ENCODE measurements around the gene MAEA. TPM values are rescaled to one million over a fixed set of nuclear protein-coding genes. Genes with fewer than 3 reads are reported as not detected.

The MAEA gene
- total and polyA plus RNA-seq, 4 experiments from 2014 or later = 54.1 to 106 (median 85.8) TPM

- Mint-ChIP-seq H3K4me1 (peaks cover 42 to 79% (median 65%) of the 10 kb centered on the region in 4 donors), H3K36me3 (peaks cover 0 to 16% of the 10 kb centered on the region in 2 donors), H3K27ac (peak overlapping the region; percentile 93 to 99 (median 96)), H3K4me3 (peak overlapping the region; percentile 64 to 92 (median 90)), H3K27me3 (no peaks in the 10 kb centered on the region), H3K9me3 (peaks cover 0 to 3% (median 0%) of the 10 kb centered on the region in 8 donors)
- no peaks in the 10 kb centered on the region for H3K36me3 ChIP-seq (ENCODE audit: insufficient read depth, low read length)
- no peaks in the 10 kb centered on the region for H3K9me3 ChIP-seq (ENCODE audit: control insufficient read depth in 1 of 2, low read length in 2 of 2)
- H3K4me3 ChIP-seq (ENCODE audit: low read length in 2 of 2) = peak overlapping the region in 1 of 2 donors; percentile 73
- ChIA-PET CTCF (ENCODE audit: partially characterized antibody) (interaction anchor here (1.5 to 6.1 kb wide), 6 partner anchors 18 to 120 kb away, joined by 3 to 42 read pairs (median 8); partner anchors contain the start of gene UVSSA), POLR2A (ENCODE audit: partially characterized antibody) (interaction anchor here (3.0 to 5.9 kb wide), 8 partner anchors 8 to 96 kb away, joined by 16 to 146 read pairs (median 42); partner anchors contain the start of genes MAEA and UVSSA)
- H3K27ac ChIP-seq (ENCODE audit: low read depth, low read length) = peak overlapping the region; percentile 88
- no peaks in the 10 kb centered on the region for H3K27me3 ChIP-seq (ENCODE audit: insufficient read depth, low read length)
- intact Hi-C loops (cut with micrococcal nuclease) = no loop called here
- H3K4me1 ChIP-seq (ENCODE audit: insufficient read depth, low read length) = peaks cover 74% of the 10 kb centered on the region
- no peak for DNase-seq
Measured at GRCh38 chr4:1250527-1250812, 39.2 kb upstream of the MAEA start.

DNA sequence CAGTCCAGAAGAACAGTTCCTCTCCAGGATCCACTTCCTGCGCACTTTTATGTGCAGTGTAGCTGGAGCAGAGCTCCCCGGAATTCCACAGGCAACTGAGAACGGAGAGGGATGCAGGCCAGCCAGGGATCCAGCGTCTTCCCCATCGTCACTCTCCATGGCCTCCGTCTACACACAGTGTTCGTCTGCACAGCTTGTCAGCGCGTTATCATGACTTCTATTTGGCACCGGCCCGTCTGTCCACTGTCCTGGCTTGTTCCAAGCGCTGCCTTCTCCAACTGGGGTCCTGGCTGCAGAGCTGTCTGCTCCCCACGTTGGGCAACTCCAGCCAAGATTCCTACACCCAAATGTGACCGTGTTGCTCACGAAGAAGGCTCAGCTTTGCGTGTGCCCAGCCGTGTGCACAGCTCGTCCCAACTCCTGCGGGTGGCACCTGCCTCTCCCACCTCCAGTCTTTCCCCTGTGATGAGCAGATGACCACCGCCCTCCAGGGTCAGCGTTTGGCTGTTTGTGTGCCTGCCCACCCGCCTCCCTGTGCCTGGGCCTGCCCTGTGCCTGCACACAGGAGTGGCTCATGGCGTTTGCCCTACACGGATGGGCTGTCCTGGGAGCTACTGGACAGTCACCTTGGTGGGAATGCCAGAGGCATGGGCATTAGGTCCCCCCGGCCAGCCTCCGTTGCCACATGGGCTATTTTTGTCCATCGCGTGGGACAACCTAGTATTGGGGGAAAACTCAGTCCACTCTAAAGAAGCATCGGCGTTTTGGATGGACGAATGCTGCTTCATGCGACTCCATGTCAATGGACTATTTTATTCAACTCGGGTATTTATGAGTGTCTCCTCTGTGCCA is 38.5 kb upstream of the MAEA start:
- H3K9me3 Mint-ChIP-seq = peaks cover 0 to 3% (median 0%) of the 10 kb centered on the region in 8 donors
- Histone ChIP-seq H3K4me3 (ENCODE audit: low read length in 2 of 2) (no peak overlapping the region), H3K27me3 (ENCODE audit: insufficient read depth, low read length) (no peaks in the 10 kb centered on the region), H3K36me3 (ENCODE audit: insufficient read depth, low read length) (no peaks in the 10 kb centered on the region), H3K27ac (ENCODE audit: low read depth, low read length) (peak overlapping the region; percentile 88), H3K4me1 (ENCODE audit: insufficient read depth, low read length) (peaks cover 71% of the 10 kb centered on the region), H3K9me3 (ENCODE audit: control insufficient read depth in 1 of 2, low read length in 2 of 2) (no peaks in the 10 kb centered on the region)
- ChIA-PET POLR2A (ENCODE audit: partially characterized antibody) (interaction anchor here (1.0 to 5.9 kb wide), 9 partner anchors 8 to 96 kb away, joined by 5 to 146 read pairs (median 35); partner anchors contain the start of genes MAEA and UVSSA), CTCF (ENCODE audit: partially characterized antibody) (interaction anchor here (1.1 to 6.1 kb wide), 7 partner anchors 13 to 120 kb away, joined by 3 to 42 read pairs (median 8); partner anchors contain the start of gene UVSSA)
- H3K27me3 Mint-ChIP-seq = no peaks in the 10 kb centered on the region
- H3K4me3 Mint-ChIP-seq = peak overlapping the region; percentile 64 to 92 (median 90)
- peaks cover 44 to 79% (median 66%) of the 10 kb centered on the region in 4 donors for H3K4me1 Mint-ChIP-seq
- peaks cover 0 to 16% of the 10 kb centered on the region in 2 donors for H3K36me3 Mint-ChIP-seq
- intact Hi-C loops (cut with micrococcal nuclease) = no loop called here
- DNase-seq = no peak
- H3K27ac Mint-ChIP-seq = peak overlapping the region; percentile 70 to 99 (median 95)

GRCh38 chr4:1251773-1252066 is 38.0 kb upstream of the MAEA start:
- intact Hi-C loops (cut with micrococcal nuclease) = no loop called here
- H3K4me3 ChIP-seq (ENCODE audit: low read length in 2 of 2) = no peak overlapping the region
- Mint-ChIP-seq H3K4me3 (peak overlapping the region in 6 of 8 donors; percentile 9 to 92 (median 48)), H3K36me3 (peaks cover 0 to 16% of the 10 kb centered on the region in 2 donors), H3K9me3 (peaks cover 0 to 3% (median 0%) of the 10 kb centered on the region in 8 donors), H3K4me1 (peaks cover 41 to 79% (median 64%) of the 10 kb centered on the region in 4 donors), H3K27me3 (no peaks in the 10 kb centered on the region), H3K27ac (peak overlapping the region in 4 of 7 donors; percentile 60 to 99 (median 86))
- H3K27me3 ChIP-seq (ENCODE audit: insufficient read depth, low read length) = no peaks in the 10 kb centered on the region
- ChIA-PET POLR2A (ENCODE audit: partially characterized antibody) (interaction anchor here (1.0 to 5.9 kb wide), 3 partner anchors 16 to 95 kb away, joined by 5 to 146 read pairs (median 35); partner anchors contain the start of genes MAEA and UVSSA), CTCF (ENCODE audit: partially characterized antibody) (interaction anchor here (1.1 to 6.1 kb wide), 6 partner anchors 13 to 121 kb away, joined by 3 to 29 read pairs (median 4); partner anchors contain the start of gene UVSSA)
- no peak for DNase-seq
- H3K27ac ChIP-seq (ENCODE audit: low read depth, low read length) = peak overlapping the region; percentile 88
- H3K9me3 ChIP-seq (ENCODE audit: control insufficient read depth in 1 of 2, low read length in 2 of 2) = no peaks in the 10 kb centered on the region
- peaks cover 65% of the 10 kb centered on the region for H3K4me1 ChIP-seq (ENCODE audit: insufficient read depth, low read length)
- H3K36me3 ChIP-seq (ENCODE audit: insufficient read depth, low read length) = no peaks in the 10 kb centered on the region

- peaks cover 0 to 3% (median 0%) of the 10 kb centered on the region in 8 donors for H3K9me3 Mint-ChIP-seq
- H3K27me3 ChIP-seq (ENCODE audit: insufficient read depth, low read length) = no peaks in the 10 kb centered on the region
- H3K36me3 Mint-ChIP-seq = peaks cover 0 to 12% of the 10 kb centered on the region in 2 donors
- intact Hi-C loops (cut with micrococcal nuclease) = no loop called here
- DNase-seq = no peak
- H3K27ac ChIP-seq (ENCODE audit: low read depth, low read length) = peak overlapping the region; percentile 25
- H3K27me3 Mint-ChIP-seq = no peaks in the 10 kb centered on the region
- no peak overlapping the region for H3K4me3 ChIP-seq (ENCODE audit: low read length in 2 of 2)
- peaks cover 41 to 79% (median 60%) of the 10 kb centered on the region in 4 donors for H3K4me1 Mint-ChIP-seq
- CTCF ChIA-PET (ENCODE audit: partially characterized antibody) = interaction anchor here (1.1 to 2.5 kb wide), 5 partner anchors 14 to 123 kb away, joined by 3 to 25 read pairs (median 4); no protein-coding TSS in a partner anchor
- peak overlapping the region; percentile 36 to 87 (median 74) for H3K4me3 Mint-ChIP-seq
- no peaks in the 10 kb centered on the region for H3K36me3 ChIP-seq (ENCODE audit: insufficient read depth, low read length)
- peak overlapping the region; percentile 91 to 99 (median 94) for H3K27ac Mint-ChIP-seq
- peaks cover 57% of the 10 kb centered on the region for H3K4me1 ChIP-seq (ENCODE audit: insufficient read depth, low read length)
- POLR2A ChIA-PET (ENCODE audit: partially characterized antibody) = interaction anchor here (0.6 to 1.5 kb wide), 4 partner anchors 14 to 459 kb away, joined by 3 to 9 read pairs (median 4); partner anchors contain the start of genes SLBP and UVSSA
- no peaks in the 10 kb centered on the region for H3K9me3 ChIP-seq (ENCODE audit: control insufficient read depth in 1 of 2, low read length in 2 of 2)
Measured at GRCh38 chr4:1252928-1253492, 36.7 kb upstream of the MAEA start.

DNA sequence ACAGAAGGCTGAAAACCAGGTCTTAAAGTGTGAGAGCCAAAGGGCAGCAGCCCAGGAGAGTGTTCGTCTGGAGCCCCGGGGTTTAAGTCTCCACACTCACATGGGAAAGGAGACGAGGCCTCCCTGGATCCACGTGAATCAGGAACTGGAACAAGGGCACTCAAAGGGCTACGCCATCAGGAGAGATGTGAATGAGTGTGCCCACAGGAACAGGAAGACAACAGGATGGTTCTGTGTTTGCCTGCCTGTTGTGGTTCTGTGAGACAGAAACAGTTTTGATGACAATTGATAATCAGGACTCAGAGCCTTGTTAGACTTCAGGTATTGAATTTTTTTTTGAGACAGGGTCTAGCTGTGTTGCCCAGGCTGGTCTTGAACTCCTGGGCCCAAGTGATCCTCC is 35.9 kb upstream of the MAEA start:
- ChIA-PET POLR2A (ENCODE audit: partially characterized antibody) (interaction anchor here (0.6 to 1.5 kb wide), 4 partner anchors 13 to 458 kb away, joined by 3 to 9 read pairs (median 4); partner anchors contain the start of genes SLBP and UVSSA), CTCF (ENCODE audit: partially characterized antibody) (interaction anchor here (0.6 to 2.5 kb wide), 6 partner anchors 13 to 123 kb away, joined by 3 to 25 read pairs (median 4); no protein-coding TSS in a partner anchor)
- H3K27me3 ChIP-seq (ENCODE audit: insufficient read depth, low read length) = no peaks in the 10 kb centered on the region
- peak overlapping the region; percentile 7 for H3K27ac ChIP-seq (ENCODE audit: low read depth, low read length)
- DNase-seq = peak in 4 of 5 donors; percentile 28 to 43 (median 39)
- no peaks in the 10 kb centered on the region for H3K36me3 ChIP-seq (ENCODE audit: insufficient read depth, low read length)
- peaks cover 0 to 8% (median 1%) of the 10 kb centered on the region in 8 donors for H3K9me3 Mint-ChIP-seq
- H3K27me3 Mint-ChIP-seq = no peaks in the 10 kb centered on the region
- peak overlapping the region; percentile 87 to 99 (median 94) for H3K27ac Mint-ChIP-seq
- H3K4me1 Mint-ChIP-seq = peaks cover 44 to 86% (median 60%) of the 10 kb centered on the region in 4 donors
- peak overlapping the region; percentile 57 to 87 (median 79) for H3K4me3 Mint-ChIP-seq
- peak overlapping the region in 1 of 2 donors; percentile 23 for H3K4me3 ChIP-seq (ENCODE audit: low read length in 2 of 2)
- peaks cover 0 to 12% of the 10 kb centered on the region in 2 donors for H3K36me3 Mint-ChIP-seq
- intact Hi-C loops (cut with micrococcal nuclease) = no loop called here
- H3K4me1 ChIP-seq (ENCODE audit: insufficient read depth, low read length) = peaks cover 57% of the 10 kb centered on the region
- H3K9me3 ChIP-seq (ENCODE audit: control insufficient read depth in 1 of 2, low read length in 2 of 2) = no peaks in the 10 kb centered on the region

DNA sequence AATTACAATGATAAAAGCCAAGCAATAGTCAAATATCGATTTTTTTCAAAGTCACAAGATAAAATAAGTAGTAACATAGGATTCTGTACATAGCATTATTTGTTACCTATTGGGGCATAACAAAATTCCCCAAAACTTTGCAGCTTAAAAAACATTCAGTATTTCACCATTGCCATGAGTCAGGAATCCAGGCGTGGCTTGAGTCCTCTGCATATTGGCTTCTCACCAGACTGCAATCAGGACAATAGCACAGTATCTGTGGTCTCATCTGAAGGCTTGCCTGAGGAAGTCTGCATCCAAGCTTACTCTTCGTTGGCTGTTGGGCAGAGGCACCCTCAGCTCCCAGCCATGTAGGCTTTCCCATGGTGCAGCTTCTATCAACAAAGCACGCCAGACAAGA is 34.5 kb upstream of the MAEA start:
- no peaks in the 10 kb centered on the region for H3K36me3 ChIP-seq (ENCODE audit: insufficient read depth, low read length)
- Mint-ChIP-seq H3K36me3 (peaks cover 0 to 5% of the 10 kb centered on the region in 2 donors), H3K4me1 (peaks cover 47 to 86% (median 62%) of the 10 kb centered on the region in 4 donors), H3K27ac (peak overlapping the region; percentile 74 to 99 (median 93)), H3K4me3 (no peak overlapping the region), H3K9me3 (peaks cover 0 to 8% (median 1%) of the 10 kb centered on the region in 8 donors), H3K27me3 (no peaks in the 10 kb centered on the region)
- no peak for DNase-seq
- H3K4me3 ChIP-seq (ENCODE audit: low read length in 2 of 2) = no peak overlapping the region
- H3K4me1 ChIP-seq (ENCODE audit: insufficient read depth, low read length) = peaks cover 52% of the 10 kb centered on the region
- intact Hi-C loops (cut with micrococcal nuclease) = no loop called here
- H3K9me3 ChIP-seq (ENCODE audit: control insufficient read depth in 1 of 2, low read length in 2 of 2) = no peaks in the 10 kb centered on the region
- H3K27ac ChIP-seq (ENCODE audit: low read depth, low read length) = peak overlapping the region; percentile 7
- H3K27me3 ChIP-seq (ENCODE audit: insufficient read depth, low read length) = no peaks in the 10 kb centered on the region
- POLR2A ChIA-PET (ENCODE audit: partially characterized antibody) = no interaction called here
- CTCF ChIA-PET (ENCODE audit: partially characterized antibody) = interaction anchor here (1.2 to 2.5 kb wide), 3 partner anchors 12 to 92 kb away, joined by 3 to 25 read pairs (median 5); no protein-coding TSS in a partner anchor
